Lung (tissue), 12 donors: Measurements from ENCODE around the gene PSMA6. TPM values are rescaled to one million over a fixed set of nuclear protein-coding genes. Genes with fewer than 3 reads are reported as not detected.

Experiments
- ATAC-seq: fragments of 200-7000 bp; cut with Tn5 transposase; one replicate; pipeline ENCODE4 v1.9.1; 2020; ENCODE audit warnings: moderate number of reproducible peaks; ENCODE audit not compliant: insufficient read depth, low FRiP score
- DNase-seq, 3 donors: peaks; one replicate each; pipeline ENCODE4 v3.0.0-alpha.2; 2013 to 2017
- H3K27ac ChIP-seq, 2 donors: one replicate each; pipeline ENCODE4 v1.5.1; 2013; ENCODE audit warnings: mild to moderate bottlenecking in 2 of 2, moderate library complexity in 2 of 2, control low read depth in 1 of 2, inconsistent platforms in 1 of 2, low read depth in 1 of 2, low read length in 1 of 2
- H3K27me3 ChIP-seq, 3 donors: one replicate each; pipeline ENCODE4 v1.5.1; 2013; ENCODE audit warnings: low read length in 2 of 3; ENCODE audit not compliant: control insufficient read depth in 3 of 3, insufficient read depth in 3 of 3
- H3K36me3 ChIP-seq, 4 donors: one replicate each; pipeline ENCODE4 v1.5.1; 2013; ENCODE audit warnings: low read length in 4 of 4, mild to moderate bottlenecking in 1 of 4, moderate library complexity in 1 of 4; ENCODE audit not compliant: control insufficient read depth in 4 of 4, insufficient read depth in 4 of 4
- H3K4me1 ChIP-seq, 5 donors: one replicate each; pipeline ENCODE4 v1.5.1; 2013; ENCODE audit warnings: low read length in 5 of 5, mild to moderate bottlenecking in 2 of 5, moderate library complexity in 1 of 5; ENCODE audit not compliant: control insufficient read depth in 5 of 5, insufficient read depth in 5 of 5
- H3K4me3 ChIP-seq: one replicate; pipeline ENCODE4 v1.5.1; 2013; ENCODE audit warnings: mild to moderate bottlenecking, control low read depth, moderate library complexity
- H3K9ac ChIP-seq, 2 donors: one replicate each; pipeline ENCODE4 v1.5.1; 2013; ENCODE audit warnings: low read length in 2 of 2, control low read depth in 1 of 2; ENCODE audit not compliant: insufficient read depth in 1 of 2
- H3K9me3 ChIP-seq, 4 donors: one replicate each; pipeline ENCODE4 v1.5.1; 2013; ENCODE audit warnings: low read length in 3 of 4, mild to moderate bottlenecking in 1 of 4, moderate library complexity in 1 of 4; ENCODE audit not compliant: control insufficient read depth in 4 of 4, insufficient read depth in 3 of 4
- CTCF ChIP-seq: IDR thresholded peaks from 2 replicates; pipeline ENCODE4 v1.5.1; 2012; ENCODE audit warnings: mild to moderate bottlenecking; ENCODE audit errors: control extremely low read depth, extremely low read depth
- WGBS, 2 donors: extraction: QIAGEN DNeasy Blood & Tissue Kit; methylation state at CpG; one replicate each; pipeline ENCODE4 v1.1.7; 2013; 5-methylcytosine and 5-hydroxymethylcytosine counted together
- polyA plus RNA-seq, 2 donors: library from polyadenylated mRNA; stranded (reverse); fragments of 200-250 nt; gene quantifications; one replicate each; pipeline ENCODE4 v1.2.1, GENCODE V29; 2013
- total RNA-seq, 2 donors: library from RNA; depleted of rRNA in 1 of 2; stranded (reverse); fragments of >200 nt in 1 of 2; gene quantifications; one replicate each; pipeline ENCODE4 v1.2.1, GENCODE V29; 2014 to 2021
- donor health status: control.
- donor health status: control.
- donor health status: Bipolar disorder and iron deficiency.
- donor health status: healthy.
- donor health status: DM: yes; HTN: yes; CAD: no.

Gene PSMA6
- total and polyA plus RNA-seq, 4 donors: 119 to 351 (median 212) TPM

GRCh38 chr14:35306114-35306513 is 13.9 kb downstream of the PSMA6 start:
- H3K4me1 ChIP-seq: peaks cover 0 to 7% (median 0%) of the 10 kb centered on the region in 5 donors
- no peak overlapping the region for H3K9ac ChIP-seq
- 98% methylated on average over 5 of the region's 5 CpGs for WGBS, 2 donors
- no peak for ATAC-seq
- H3K4me3 ChIP-seq: no peak overlapping the region
- H3K27me3 ChIP-seq: no peaks in the 10 kb centered on the region
- no peak overlapping the region for H3K27ac ChIP-seq
- TF ChIP-seq CTCF: no peak
- H3K36me3 ChIP-seq: peaks cover 3 to 14% (median 12%) of the 10 kb centered on the region in 4 donors
- DNase-seq: no peak
- H3K9me3 ChIP-seq: no peaks in the 10 kb centered on the region

GRCh38 chr14:35317820-35318219 is 25.6 kb downstream of the PSMA6 start:
- peaks cover 16 to 31% (median 20%) of the 10 kb centered on the region in 4 donors for H3K36me3 ChIP-seq

GRCh38 chr14:35319509-35319908 is 27.3 kb downstream of the PSMA6 start:
- TF ChIP-seq CTCF: no peak
- Histone ChIP-seq H3K36me3 (peaks cover 15 to 23% (median 18%) of the 10 kb centered on the region in 4 donors), H3K4me1 (no peaks in the 10 kb centered on the region), H3K9me3 (no peaks in the 10 kb centered on the region), H3K4me3 (no peak overlapping the region), H3K27me3 (no peaks in the 10 kb centered on the region), H3K27ac (no peak overlapping the region), H3K9ac (no peak overlapping the region)
- WGBS, 2 donors: 92 to 94% methylated on average over 4 of the region's 4 CpGs
- no peak for DNase-seq
- no peak for ATAC-seq

More at GRCh38 chr14:35317820-35318219, 25.6 kb downstream of the PSMA6 start:
- H3K4me1 ChIP-seq: no peaks in the 10 kb centered on the region
- no peaks in the 10 kb centered on the region for H3K9me3 ChIP-seq
- H3K4me3 ChIP-seq: no peak overlapping the region
- H3K27me3 ChIP-seq: no peaks in the 10 kb centered on the region
- ATAC-seq (no peak), DNase-seq (no peak)
- WGBS, 2 donors: 98 to 99% methylated on average over 3 of the region's 3 CpGs
- no peak overlapping the region for H3K9ac ChIP-seq
- no peak overlapping the region for H3K27ac ChIP-seq
- TF ChIP-seq CTCF: no peak

GRCh38 chr14:35320472-35320871 is 28.3 kb downstream of the PSMA6 start:
- no peak overlapping the region for H3K27ac ChIP-seq
- H3K9ac ChIP-seq: no peak overlapping the region
- no peaks in the 10 kb centered on the region for H3K27me3 ChIP-seq
- no peak for TF ChIP-seq CTCF
- DNase-seq (no peak), ATAC-seq (no peak)
- peaks cover 11 to 17% (median 14%) of the 10 kb centered on the region in 4 donors for H3K36me3 ChIP-seq
- H3K9me3 ChIP-seq: no peaks in the 10 kb centered on the region
- no peaks in the 10 kb centered on the region for H3K4me1 ChIP-seq
- 46 to 56% methylated on average over 2 of the region's 2 CpGs for WGBS, 2 donors
- H3K4me3 ChIP-seq: no peak overlapping the region
